H9 (cell line): ENCODE data around the gene CHAF1B. TPM values are rescaled to one million over a fixed set of nuclear protein-coding genes. Genes with fewer than 3 reads are reported as not detected.

Source experiments
- DNase-seq: peaks from one replicate; pipeline ENCODE4 v3.0.0-alpha.2; 2017
- H2AFZ ChIP-seq: one replicate; pipeline ENCODE4 v1.6.1; 2013; ENCODE audit warnings: mild to moderate bottlenecking, low read length, control low read depth, moderate library complexity
- H2AK5ac ChIP-seq: 2 replicates; pipeline ENCODE4 v1.6.1; 2013; ENCODE audit warnings: low read length, control low read depth, mixed read lengths; ENCODE audit not compliant: insufficient read length
- H2BK120ac ChIP-seq: one replicate; pipeline ENCODE4 v1.6.1; 2013; ENCODE audit warnings: low read depth, mild to moderate bottlenecking, low read length, control low read depth, inconsistent platforms; ENCODE audit not compliant: poor library complexity, severe bottlenecking
- H2BK12ac ChIP-seq: 2 replicates; pipeline ENCODE4 v1.6.1; 2013; ENCODE audit warnings: low read length, control low read depth, mixed read lengths, low read depth; ENCODE audit not compliant: insufficient read length
- H2BK15ac ChIP-seq: 2 replicates; pipeline ENCODE4 v1.6.1; 2013; ENCODE audit warnings: low read depth, low read length, control low read depth
- H2BK20ac ChIP-seq: one replicate; pipeline ENCODE4 v1.6.1; 2013; ENCODE audit warnings: low read depth, mild to moderate bottlenecking, low read length, control low read depth, inconsistent platforms; ENCODE audit not compliant: poor library complexity, severe bottlenecking
- H2BK5ac ChIP-seq: 2 replicates; pipeline ENCODE4 v1.6.1; 2013; ENCODE audit warnings: low read length, control low read depth, mixed read lengths; ENCODE audit not compliant: insufficient read length
- H3K14ac ChIP-seq: 2 replicates; pipeline ENCODE4 v1.6.1; 2013; ENCODE audit warnings: low read length, control low read depth; ENCODE audit not compliant: insufficient read depth
- H3K18ac ChIP-seq: 2 replicates; pipeline ENCODE4 v1.6.1; 2013; ENCODE audit warnings: low read depth, mild to moderate bottlenecking, mixed read lengths, low read length, control low read depth; ENCODE audit not compliant: insufficient read length
- H3K23ac ChIP-seq: 2 replicates; pipeline ENCODE4 v1.6.1; 2013; ENCODE audit warnings: low read length, control low read depth, mixed read lengths, low read depth; ENCODE audit not compliant: insufficient read length
- H3K23me2 ChIP-seq: 2 replicates; pipeline ENCODE4 v1.6.1; 2013; ENCODE audit warnings: low read depth, mild to moderate bottlenecking, mixed read lengths, low read length, control low read depth; ENCODE audit not compliant: insufficient read length, poor library complexity, severe bottlenecking
- H3K27ac ChIP-seq: 2 replicates; pipeline ENCODE4 v1.5.1; 2013; ENCODE audit warnings: low read length, control low read depth, mixed read lengths, low read depth; ENCODE audit not compliant: insufficient read length
- H3K27me3 ChIP-seq: 2 replicates; pipeline ENCODE4 v1.6.1; 2013; ENCODE audit warnings: low read length, control low read depth, inconsistent platforms; ENCODE audit not compliant: insufficient read depth
- H3K4ac ChIP-seq: 2 replicates; pipeline ENCODE4 v1.6.1; 2013; ENCODE audit warnings: low read depth, mild to moderate bottlenecking, control low read depth, inconsistent platforms, low read length, moderate library complexity
- H3K4me1 ChIP-seq: 2 replicates; pipeline ENCODE4 v1.6.1; 2013; ENCODE audit warnings: low read length, control low read depth, inconsistent platforms; ENCODE audit not compliant: insufficient read depth
- H3K4me2 ChIP-seq: 2 replicates; pipeline ENCODE4 v1.6.1; 2013; ENCODE audit warnings: low read length, control low read depth, mixed read lengths; ENCODE audit not compliant: insufficient read length, insufficient read depth
- H3K56ac ChIP-seq: 2 replicates; pipeline ENCODE4 v1.6.1; 2013; ENCODE audit warnings: low read depth, mild to moderate bottlenecking, mixed read lengths, low read length, control low read depth; ENCODE audit not compliant: insufficient read length
- H3K79me1 ChIP-seq: 2 replicates; pipeline ENCODE4 v1.6.1; 2013; ENCODE audit warnings: low read depth, mild to moderate bottlenecking, moderate library complexity, low read length, control low read depth, inconsistent platforms; ENCODE audit not compliant: insufficient read depth, poor library complexity, severe bottlenecking
- H3K79me2 ChIP-seq: 2 replicates; pipeline ENCODE4 v1.6.1; 2013; ENCODE audit warnings: low read length, control low read depth, inconsistent platforms; ENCODE audit not compliant: insufficient read depth
- H3K9ac ChIP-seq: 2 replicates; pipeline ENCODE4 v1.6.1; 2013; ENCODE audit warnings: low read length, control low read depth, mixed read lengths; ENCODE audit not compliant: insufficient read length; ENCODE audit errors: extremely low read depth
- H3K9me3 ChIP-seq: one replicate; pipeline ENCODE4 v1.6.1; 2013; ENCODE audit warnings: low read depth, low read length, inconsistent platforms; ENCODE audit not compliant: control insufficient read depth
- H3T11ph ChIP-seq: one replicate; pipeline ENCODE4 v1.6.1; 2013; ENCODE audit warnings: mild to moderate bottlenecking, low read length, control low read depth, inconsistent platforms
- H4K20me1 ChIP-seq: one replicate; pipeline ENCODE4 v1.6.1; 2013; ENCODE audit not compliant: control insufficient read depth, insufficient read length, insufficient read depth
- H4K5ac ChIP-seq: 2 replicates; pipeline ENCODE4 v1.6.1; 2013; ENCODE audit warnings: low read depth, mild to moderate bottlenecking, mixed read lengths, low read length, control low read depth; ENCODE audit not compliant: insufficient read length
- H4K8ac ChIP-seq: replicated peaks from 2 replicates; pipeline ENCODE4 v1.6.1; 2013; ENCODE audit warnings: low read length, control low read depth, mixed read lengths, low read depth; ENCODE audit not compliant: insufficient read length
- H4K91ac ChIP-seq: 2 replicates; pipeline ENCODE4 v1.6.1; 2013; ENCODE audit warnings: low read depth, mild to moderate bottlenecking, moderate library complexity, mixed read lengths, low read length, control low read depth; ENCODE audit not compliant: insufficient read length
- H3K27ac Mint-ChIP-seq, 3 experiments: 2 replicates in 2 of 3; 3 replicates in 1 of 3; pipeline ENCODE4 v1.8.0; 2020 to 2021; ENCODE audit warnings: mixed read lengths in 3 of 3, mild to moderate bottlenecking in 1 of 3, moderate library complexity in 1 of 3
- H3K27me3 Mint-ChIP-seq: 2 replicates; pipeline ENCODE4 v1.8.0; 2021; ENCODE audit warnings: low read depth, mild to moderate bottlenecking, moderate library complexity, mixed read lengths
- H3K36me3 Mint-ChIP-seq, 3 experiments: 2 replicates in 2 of 3; 3 replicates in 1 of 3; pipeline ENCODE4 v1.8.0; 2020 to 2021; ENCODE audit warnings: low read depth in 3 of 3, mixed read lengths in 3 of 3; ENCODE audit not compliant: insufficient read depth in 1 of 3
- H3K4me1 Mint-ChIP-seq, 2 experiments: 2 replicates each; pipeline ENCODE4 v1.8.0; 2020; ENCODE audit warnings: mixed read lengths in 2 of 2
- H3K4me3 Mint-ChIP-seq, 2 experiments: 2 replicates in 1 of 2; 3 replicates in 1 of 2; pipeline ENCODE4 v1.8.0; 2020 to 2021; ENCODE audit warnings: mild to moderate bottlenecking in 2 of 2, mixed read lengths in 2 of 2, moderate library complexity in 1 of 2
- H3K9me3 Mint-ChIP-seq, 2 experiments: 2 replicates in 1 of 2; 3 replicates in 1 of 2; pipeline ENCODE4 v1.8.0; 2020; ENCODE audit warnings: mild to moderate bottlenecking in 2 of 2, mixed read lengths in 2 of 2, moderate library complexity in 1 of 2
- CTCF ChIP-seq: fragments of 200-600 bp; sonication (generic); conservative IDR thresholded peaks from 3 replicates; pipeline ENCODE4 v1.8.0; 2021; ENCODE audit warnings: antibody characterized with exemption, mild to moderate bottlenecking
- WGBS: extraction: QIAGEN DNeasy Blood & Tissue Kit; methylation state at CpG from one replicate; pipeline ENCODE4 v1.1.7; 2013; ENCODE audit warnings: missing lambda C conversion rate, low lambda C conversion rate, mixed read lengths; ENCODE audit not compliant: insufficient read length; ENCODE audit errors: extremely low coverage; 5-methylcytosine and 5-hydroxymethylcytosine counted together
- total RNA-seq: library from RNA; stranded (reverse); gene quantifications from 2 replicates; pipeline ENCODE4 v1.2.1, GENCODE V29; 2021

CHAF1B gene
- total RNA-seq, 1 experiment from 2014 or later, result 19.3 TPM

- Histone ChIP-seq H3K56ac (no peak overlapping the region), H3K4ac (no peak overlapping the region), H2BK20ac (no peak overlapping the region), H3K9me3 (no peaks in the 10 kb centered on the region), H3K4me2 (no peak overlapping the region), H2AFZ (no peak overlapping the region), H3T11ph (no peak overlapping the region), H2BK120ac (no peak overlapping the region), H3K23ac (no peak overlapping the region), H3K27ac (no peak overlapping the region), H3K9ac (no peak overlapping the region), H3K23me2 (no peaks in the 10 kb centered on the region), H2AK5ac (no peak overlapping the region), H3K79me2 (no peaks in the 10 kb centered on the region), H2BK5ac (no peak overlapping the region), H3K14ac (no peak overlapping the region), H2BK15ac (no peak overlapping the region), H3K4me1 (peaks cover 2% of the 10 kb centered on the region; the same call in 1 of the 2 replicates), H4K5ac (no peak overlapping the region), H3K79me1 (no peaks in the 10 kb centered on the region), H4K20me1 (peaks cover 4% of the 10 kb centered on the region), H3K27me3 (no peaks in the 10 kb centered on the region), H3K18ac (no peak overlapping the region), H4K8ac (no peak overlapping the region), H2BK12ac (no peak overlapping the region), H4K91ac (no peak overlapping the region)
- peaks cover 0 to 1% (median 1%) of the 10 kb centered on the region in 3 experiments; a peak in 3 of 7 replicates for H3K36me3 Mint-ChIP-seq
- no peaks in the 10 kb centered on the region for H3K27me3 Mint-ChIP-seq
- WGBS, result no CpG with 5 or more reads among the region's 9 CpGs
- no peak overlapping the region for H3K4me3 Mint-ChIP-seq
- H3K4me1 Mint-ChIP-seq, result peaks cover 18 to 27% of the 10 kb centered on the region in 2 experiments
- no peaks in the 10 kb centered on the region; a peak in 1 of 5 replicates for H3K9me3 Mint-ChIP-seq
- no peak for DNase-seq
- no peak for TF ChIP-seq CTCF
- H3K27ac Mint-ChIP-seq, result no peak overlapping the region
Observed at GRCh38 chr21:36425286-36425685, 40.1 kb downstream of the CHAF1B start.
